ENCODE measurements around the gene UNC80.

DNA sequence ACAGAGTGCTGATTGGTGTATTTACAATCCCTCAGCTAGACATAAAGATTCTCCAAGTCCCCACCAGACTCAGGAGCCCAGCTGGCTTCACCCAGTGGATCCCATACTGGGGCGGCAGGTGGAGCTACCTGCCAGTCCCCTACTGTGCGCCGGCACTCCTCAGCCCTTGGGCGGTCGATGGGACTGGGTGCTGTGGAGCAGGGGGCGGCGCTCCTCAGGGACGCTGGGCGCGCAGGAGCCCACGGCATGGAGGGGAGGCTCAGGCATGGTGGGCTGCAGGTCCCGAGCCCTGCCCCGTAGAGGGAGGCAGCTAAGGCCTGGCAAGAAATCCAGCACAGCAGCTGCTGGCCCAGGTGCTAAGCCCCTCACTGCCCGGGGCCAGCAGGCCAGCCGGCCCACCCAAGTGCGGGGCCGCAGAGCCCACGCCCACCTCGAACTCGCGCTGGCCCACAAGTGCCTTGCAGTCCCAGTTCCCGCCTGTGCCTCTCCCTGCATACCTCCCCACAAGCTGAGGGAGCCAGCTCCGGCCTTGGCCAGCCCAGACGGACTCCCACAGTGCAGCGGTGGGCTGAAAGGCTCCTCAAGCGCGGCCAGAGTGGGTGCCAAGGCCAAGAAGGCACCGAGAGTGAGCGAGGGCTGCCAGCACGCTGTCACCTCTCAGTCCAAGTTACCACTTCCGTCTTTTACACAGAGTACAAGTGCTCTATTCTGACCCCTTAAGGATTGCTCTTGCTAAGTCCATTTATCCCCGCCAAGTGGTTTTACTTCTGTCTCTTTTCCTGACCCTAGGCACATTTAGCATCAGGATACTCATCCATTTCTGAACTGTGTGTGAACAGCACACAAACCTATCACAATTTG lies 229.1 kb downstream of the UNC80 start:
- TF ChIP-seq, protein P1, sequence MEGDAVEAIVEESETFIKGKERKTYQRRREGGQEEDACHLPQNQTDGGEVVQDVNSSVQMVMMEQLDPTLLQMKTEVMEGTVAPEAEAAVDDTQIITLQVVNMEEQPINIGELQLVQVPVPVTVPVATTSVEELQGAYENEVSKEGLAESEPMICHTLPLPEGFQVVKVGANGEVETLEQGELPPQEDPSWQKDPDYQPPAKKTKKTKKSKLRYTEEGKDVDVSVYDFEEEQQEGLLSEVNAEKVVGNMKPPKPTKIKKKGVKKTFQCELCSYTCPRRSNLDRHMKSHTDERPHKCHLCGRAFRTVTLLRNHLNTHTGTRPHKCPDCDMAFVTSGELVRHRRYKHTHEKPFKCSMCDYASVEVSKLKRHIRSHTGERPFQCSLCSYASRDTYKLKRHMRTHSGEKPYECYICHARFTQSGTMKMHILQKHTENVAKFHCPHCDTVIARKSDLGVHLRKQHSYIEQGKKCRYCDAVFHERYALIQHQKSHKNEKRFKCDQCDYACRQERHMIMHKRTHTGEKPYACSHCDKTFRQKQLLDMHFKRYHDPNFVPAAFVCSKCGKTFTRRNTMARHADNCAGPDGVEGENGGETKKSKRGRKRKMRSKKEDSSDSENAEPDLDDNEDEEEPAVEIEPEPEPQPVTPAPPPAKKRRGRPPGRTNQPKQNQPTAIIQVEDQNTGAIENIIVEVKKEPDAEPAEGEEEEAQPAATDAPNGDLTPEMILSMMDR (IDR thresholded peaks at IDR 0.05), result no peak
- TF ChIP-seq POLR2A (IDR thresholded peaks at IDR 0.05), result no peak
- TF ChIP-seq POLR2AphosphoS5 (IDR thresholded peaks at IDR 0.05), result no peak

Data from prostate gland (tissue), 2 donors.